ENCODE measurements around the gene LRPAP1. TPM values are rescaled to one million over a fixed set of nuclear protein-coding genes. Genes with fewer than 3 reads are reported as not detected.
"Not testable (repeated sequence)": the region's sequence is repeated elsewhere in the genome, so short reads cannot be mapped to it uniquely, and the experiment has no call there.

Gene LRPAP1
- total RNA-seq, 1 experiment from 2014 or later = 126 TPM

DNA sequence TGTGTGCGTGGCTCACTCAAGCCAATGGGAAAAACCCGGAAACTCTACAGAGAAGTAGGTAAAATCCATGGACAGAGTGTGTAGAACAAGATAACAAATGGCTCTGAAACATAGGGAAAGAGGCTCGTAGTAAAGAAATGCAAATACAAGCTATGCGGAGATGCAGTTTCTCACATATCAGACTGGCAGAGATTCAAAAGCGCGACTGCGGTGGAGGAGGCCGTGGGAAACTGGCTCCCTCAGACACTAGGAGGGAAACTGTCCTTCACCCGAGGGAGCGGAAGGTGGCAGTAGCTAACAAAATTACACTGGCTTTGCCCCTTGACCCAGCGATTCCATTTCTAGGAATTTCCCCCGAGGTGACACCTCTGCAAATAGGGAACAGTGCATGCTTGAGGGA is 34.1 kb upstream of the LRPAP1 start:
- POLR2A ChIA-PET (ENCODE audit: unreplicated experiment); BruUV-seq (replicated peaks); intact Hi-C loops (cut with micrococcal nuclease; ENCODE audit: unreplicated experiment); H3K4me2 ChIP-seq; H3K79me2 ChIP-seq (ENCODE audit: low read depth); CTCF ChIA-PET; H3K36me3 ChIP-seq (ENCODE audit: low read depth); H3K27me3 ChIP-seq (ENCODE audit: insufficient read depth, low read depth); DNase-seq; H3K9me3 ChIP-seq (ENCODE audit: insufficient read depth, low read depth); H3K27ac ChIP-seq; H3K4me1 ChIP-seq (replicated peaks; ENCODE audit: insufficient read depth); H3F3A ChIP-seq (ENCODE audit: insufficient read depth, low read depth); H2AFZ ChIP-seq; H3K9me2 ChIP-seq (ENCODE audit: insufficient read depth); H3K4me3 ChIP-seq; H4K20me1 ChIP-seq (ENCODE audit: insufficient read depth): not testable (repeated sequence)

DNA sequence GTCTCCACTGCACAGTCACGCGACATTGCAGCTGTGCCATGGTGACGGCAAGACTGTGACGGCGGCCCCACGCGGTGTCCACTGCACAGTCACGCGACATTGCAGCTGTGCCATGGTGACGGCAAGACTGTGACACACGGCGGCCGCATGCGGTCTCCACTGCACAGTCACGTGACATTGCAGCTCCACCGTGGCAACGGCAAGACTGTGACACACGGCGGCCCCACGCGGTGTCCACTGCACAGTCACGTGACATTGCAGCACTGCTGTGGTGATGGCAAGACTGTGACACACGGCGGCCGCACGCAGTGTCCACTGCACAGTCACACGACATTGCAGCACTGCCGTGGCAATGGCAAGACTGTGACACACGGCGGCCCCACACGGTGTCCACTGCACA is 32.7 kb upstream of the LRPAP1 start:
- CTCF ChIA-PET = interaction anchor here (0.7 kb wide), 1 partner anchor 213 kb away, joined by 3 read pairs; no protein-coding TSS in a partner anchor
- not testable (repeated sequence) for H3K79me2 ChIP-seq (ENCODE audit: low read depth); H2AFZ ChIP-seq

DNA sequence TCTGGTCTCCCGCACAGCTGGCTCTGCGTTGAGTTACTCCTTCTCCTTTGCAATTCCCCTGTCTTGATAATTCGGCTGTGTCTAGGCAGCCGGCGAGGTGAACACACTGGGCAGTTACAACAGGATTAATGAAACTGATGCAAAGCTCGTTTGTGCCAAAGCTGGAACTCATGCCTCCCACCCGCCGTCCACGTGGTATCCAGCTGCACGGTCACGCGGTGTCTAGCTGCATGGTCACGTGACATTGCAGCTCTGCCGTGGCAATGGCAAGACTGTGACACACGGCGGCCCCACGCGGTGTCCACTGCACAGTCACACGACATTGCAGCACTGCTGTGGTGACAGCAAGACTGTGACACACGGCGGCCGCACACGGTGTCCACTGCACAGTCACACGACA is 31.2 kb upstream of the LRPAP1 start:
- no peak for TF ChIP-seq EZH2 (IDR thresholded peaks at IDR 0.05; ENCODE audit: low read depth)
- TF ChIP-seq, protein P1, sequence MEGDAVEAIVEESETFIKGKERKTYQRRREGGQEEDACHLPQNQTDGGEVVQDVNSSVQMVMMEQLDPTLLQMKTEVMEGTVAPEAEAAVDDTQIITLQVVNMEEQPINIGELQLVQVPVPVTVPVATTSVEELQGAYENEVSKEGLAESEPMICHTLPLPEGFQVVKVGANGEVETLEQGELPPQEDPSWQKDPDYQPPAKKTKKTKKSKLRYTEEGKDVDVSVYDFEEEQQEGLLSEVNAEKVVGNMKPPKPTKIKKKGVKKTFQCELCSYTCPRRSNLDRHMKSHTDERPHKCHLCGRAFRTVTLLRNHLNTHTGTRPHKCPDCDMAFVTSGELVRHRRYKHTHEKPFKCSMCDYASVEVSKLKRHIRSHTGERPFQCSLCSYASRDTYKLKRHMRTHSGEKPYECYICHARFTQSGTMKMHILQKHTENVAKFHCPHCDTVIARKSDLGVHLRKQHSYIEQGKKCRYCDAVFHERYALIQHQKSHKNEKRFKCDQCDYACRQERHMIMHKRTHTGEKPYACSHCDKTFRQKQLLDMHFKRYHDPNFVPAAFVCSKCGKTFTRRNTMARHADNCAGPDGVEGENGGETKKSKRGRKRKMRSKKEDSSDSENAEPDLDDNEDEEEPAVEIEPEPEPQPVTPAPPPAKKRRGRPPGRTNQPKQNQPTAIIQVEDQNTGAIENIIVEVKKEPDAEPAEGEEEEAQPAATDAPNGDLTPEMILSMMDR (conservative IDR thresholded peaks at IDR 0.05) = no peak
- Histone ChIP-seq H3K9me3 (ENCODE audit: insufficient read depth, low read depth) (no peaks in the 10 kb centered on the region), H3K27me3 (ENCODE audit: insufficient read depth, low read depth) (peaks cover 3% of the 10 kb centered on the region; the same call in 1 of the 2 replicates), H3K9me2 (ENCODE audit: insufficient read depth) (no peaks in the 10 kb centered on the region), H2AFZ (no peak overlapping the region), H3K36me3 (ENCODE audit: low read depth) (no peaks in the 10 kb centered on the region), H3K4me3 (no peak overlapping the region), H3K79me2 (ENCODE audit: low read depth) (no peaks in the 10 kb centered on the region), H3K4me1 (replicated peaks; ENCODE audit: insufficient read depth) (no peaks in the 10 kb centered on the region), H3F3A (ENCODE audit: insufficient read depth, low read depth) (no peaks in the 10 kb centered on the region), H3K27ac (no peak overlapping the region), H3K4me2 (no peak overlapping the region), H4K20me1 (ENCODE audit: insufficient read depth) (no peaks in the 10 kb centered on the region)
- no TSS peak for BruUV-seq (replicated peaks)
- ChIA-PET CTCF (no interaction called here), POLR2A (ENCODE audit: unreplicated experiment) (no interaction called here)
- intact Hi-C loops (cut with micrococcal nuclease; ENCODE audit: unreplicated experiment) = no loop called here
- no peak for DNase-seq

More for the DNA sequence above, 32.7 kb upstream of the LRPAP1 start:
- H3K27ac ChIP-seq; H3K4me3 ChIP-seq; H3F3A ChIP-seq (ENCODE audit: insufficient read depth, low read depth); DNase-seq; H3K4me1 ChIP-seq (replicated peaks; ENCODE audit: insufficient read depth); H3K27me3 ChIP-seq (ENCODE audit: insufficient read depth, low read depth); H3K9me2 ChIP-seq (ENCODE audit: insufficient read depth); H3K9me3 ChIP-seq (ENCODE audit: insufficient read depth, low read depth); BruUV-seq (replicated peaks); H4K20me1 ChIP-seq (ENCODE audit: insufficient read depth); H3K4me2 ChIP-seq; POLR2A ChIA-PET (ENCODE audit: unreplicated experiment); intact Hi-C loops (cut with micrococcal nuclease; ENCODE audit: unreplicated experiment); H3K36me3 ChIP-seq (ENCODE audit: low read depth): not testable (repeated sequence)

DNA sequence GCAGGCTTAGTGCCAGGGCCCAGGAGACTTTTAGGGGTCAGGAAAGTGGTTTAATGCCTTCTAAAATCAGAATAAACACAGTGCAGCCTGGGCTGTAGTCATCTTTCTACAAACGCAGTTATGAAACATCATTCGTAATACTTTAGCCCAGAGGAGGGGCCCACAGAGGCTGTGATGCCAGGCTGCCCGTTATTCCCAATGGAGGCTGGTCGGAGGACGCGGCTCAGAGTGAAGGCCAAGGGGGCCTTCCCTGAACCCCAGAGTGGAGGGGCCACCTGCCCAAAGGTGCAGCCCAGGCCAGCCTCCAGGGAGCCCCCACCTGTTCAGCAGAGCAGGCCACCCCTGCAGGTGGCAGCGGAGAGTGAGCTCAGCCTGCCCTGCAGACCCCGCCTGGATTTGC is 29.9 kb upstream of the LRPAP1 start:
- H3K27me3 ChIP-seq (ENCODE audit: insufficient read depth, low read depth); CTCF ChIA-PET; H2AFZ ChIP-seq; POLR2A ChIA-PET (ENCODE audit: unreplicated experiment); H3K27ac ChIP-seq; H4K20me1 ChIP-seq (ENCODE audit: insufficient read depth); H3K9me3 ChIP-seq (ENCODE audit: insufficient read depth, low read depth); H3K36me3 ChIP-seq (ENCODE audit: low read depth); H3K79me2 ChIP-seq (ENCODE audit: low read depth); H3K9me2 ChIP-seq (ENCODE audit: insufficient read depth); H3K4me3 ChIP-seq; intact Hi-C loops (cut with micrococcal nuclease; ENCODE audit: unreplicated experiment); H3F3A ChIP-seq (ENCODE audit: insufficient read depth, low read depth); H3K4me2 ChIP-seq; DNase-seq; BruUV-seq (replicated peaks); H3K4me1 ChIP-seq (replicated peaks; ENCODE audit: insufficient read depth): not testable (repeated sequence)

DNA sequence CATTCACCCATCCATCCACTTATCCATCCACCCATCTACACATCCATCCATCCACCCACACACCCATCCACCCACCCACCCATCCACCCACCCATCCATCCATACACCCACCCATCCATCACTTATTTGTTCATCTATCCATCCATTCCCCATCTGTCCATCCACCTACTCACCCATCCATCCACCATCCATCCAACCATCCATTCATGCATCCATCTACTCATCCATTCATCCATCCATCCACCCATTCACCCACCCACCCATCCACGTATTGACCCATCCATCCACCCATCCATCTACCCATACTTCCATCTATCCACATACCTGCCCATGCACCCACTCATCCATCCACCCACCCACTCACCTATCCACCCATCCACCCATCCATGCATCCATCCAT is 28.2 kb upstream of the LRPAP1 start:
- CTCF ChIA-PET; H3K9me3 ChIP-seq (ENCODE audit: insufficient read depth, low read depth); intact Hi-C loops (cut with micrococcal nuclease; ENCODE audit: unreplicated experiment); H3K36me3 ChIP-seq (ENCODE audit: low read depth); H3F3A ChIP-seq (ENCODE audit: insufficient read depth, low read depth); H3K27ac ChIP-seq; H3K9me2 ChIP-seq (ENCODE audit: insufficient read depth); H3K4me2 ChIP-seq; POLR2A ChIA-PET (ENCODE audit: unreplicated experiment); H2AFZ ChIP-seq; H3K27me3 ChIP-seq (ENCODE audit: insufficient read depth, low read depth); H3K79me2 ChIP-seq (ENCODE audit: low read depth); H3K4me1 ChIP-seq (replicated peaks; ENCODE audit: insufficient read depth); H4K20me1 ChIP-seq (ENCODE audit: insufficient read depth); BruUV-seq (replicated peaks); DNase-seq; H3K4me3 ChIP-seq: not testable (repeated sequence)

DNA sequence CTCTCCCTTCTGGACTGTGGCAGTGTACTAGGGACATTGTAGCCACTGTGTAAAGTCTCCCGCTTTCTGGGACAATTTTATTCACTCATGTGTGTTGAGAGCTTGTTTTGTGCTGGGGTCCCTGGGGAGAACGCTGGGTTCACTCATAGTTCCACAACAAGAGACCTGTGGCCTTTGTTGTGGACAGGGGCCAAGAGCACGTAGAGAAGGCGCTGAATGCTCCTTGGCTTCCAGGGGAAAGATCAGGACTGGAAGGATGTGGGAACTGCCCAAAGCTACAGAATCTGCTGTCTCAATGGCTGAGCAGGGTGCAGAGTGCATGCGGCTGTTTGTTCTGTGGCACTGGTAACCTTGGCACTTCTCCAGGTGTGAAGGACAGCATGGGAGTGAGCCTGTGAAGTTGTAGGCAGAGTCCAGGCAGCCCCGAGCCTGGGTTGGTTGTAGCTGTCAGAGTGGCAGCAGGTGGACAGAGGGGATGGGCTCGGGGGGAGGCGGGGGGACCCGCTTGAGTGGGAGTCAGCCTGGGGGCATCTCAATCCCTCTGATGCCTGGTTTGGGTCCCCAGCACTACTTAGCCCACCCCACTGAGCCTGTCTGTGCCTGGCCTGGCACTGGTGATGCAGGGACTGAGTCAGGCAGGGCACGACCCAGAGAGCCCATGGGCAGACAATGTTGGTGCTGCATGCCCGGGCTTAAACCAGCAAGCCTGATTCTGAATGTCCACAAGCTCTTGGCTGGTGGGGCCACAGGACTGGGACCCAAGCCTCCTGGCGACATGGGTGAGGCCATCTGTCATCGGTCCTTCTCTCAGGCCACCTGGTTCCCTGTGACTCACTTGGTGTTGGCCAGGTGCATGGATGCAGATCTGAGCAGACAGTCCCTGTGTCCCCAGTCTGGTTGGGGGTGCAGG is 27.4 kb upstream of the LRPAP1 start:
- H3K4me2 ChIP-seq; H3K79me2 ChIP-seq (ENCODE audit: low read depth); H3K27ac ChIP-seq; H3K9me3 ChIP-seq (ENCODE audit: insufficient read depth, low read depth); DNase-seq; H3K36me3 ChIP-seq (ENCODE audit: low read depth); H2AFZ ChIP-seq; H4K20me1 ChIP-seq (ENCODE audit: insufficient read depth); H3F3A ChIP-seq (ENCODE audit: insufficient read depth, low read depth); BruUV-seq (replicated peaks); intact Hi-C loops (cut with micrococcal nuclease; ENCODE audit: unreplicated experiment); CTCF ChIA-PET; H3K4me3 ChIP-seq; POLR2A ChIA-PET (ENCODE audit: unreplicated experiment); H3K4me1 ChIP-seq (replicated peaks; ENCODE audit: insufficient read depth); H3K9me2 ChIP-seq (ENCODE audit: insufficient read depth): not testable (repeated sequence)
- H3K27me3 ChIP-seq (ENCODE audit: insufficient read depth, low read depth) = peaks cover 16% of the 10 kb centered on the region; the same call in 1 of the 2 replicates

DNA sequence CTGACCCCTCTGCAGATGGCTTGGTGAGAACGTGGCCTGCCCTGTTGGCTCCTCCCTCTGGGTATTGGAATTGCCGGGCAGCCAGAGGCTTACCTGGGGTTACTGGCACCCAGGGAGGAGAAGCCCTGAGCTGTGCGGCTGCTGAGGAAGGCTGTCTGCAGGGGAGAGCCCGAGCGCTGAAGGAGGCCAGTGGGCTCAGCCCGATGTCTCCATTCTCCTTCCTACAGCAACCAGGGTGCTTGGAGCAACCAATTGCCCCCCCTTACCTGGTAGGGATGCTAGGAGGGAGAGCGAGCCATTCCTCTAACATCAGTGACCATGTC is 26.3 kb upstream of the LRPAP1 start:
- H3F3A ChIP-seq (ENCODE audit: insufficient read depth, low read depth); BruUV-seq (replicated peaks); H3K4me2 ChIP-seq; H4K20me1 ChIP-seq (ENCODE audit: insufficient read depth); H3K9me3 ChIP-seq (ENCODE audit: insufficient read depth, low read depth); POLR2A ChIA-PET (ENCODE audit: unreplicated experiment); H3K79me2 ChIP-seq (ENCODE audit: low read depth); CTCF ChIA-PET; H3K27ac ChIP-seq; H2AFZ ChIP-seq; H3K9me2 ChIP-seq (ENCODE audit: insufficient read depth); H3K4me3 ChIP-seq; H3K36me3 ChIP-seq (ENCODE audit: low read depth); H3K4me1 ChIP-seq (replicated peaks; ENCODE audit: insufficient read depth); intact Hi-C loops (cut with micrococcal nuclease; ENCODE audit: unreplicated experiment); DNase-seq: not testable (repeated sequence)
- H3K27me3 ChIP-seq (ENCODE audit: insufficient read depth, low read depth) = peaks cover 16% of the 10 kb centered on the region; the same call in 1 of the 2 replicates

Measured in PC-9 (cell line).